IMR-90 (cell line): ENCODE results near the gene SYNPR. TPM values are rescaled to one million over a fixed set of nuclear protein-coding genes. Genes with fewer than 3 reads are reported as not detected.

Source experiments
- ATAC-seq: fragments of 200-7000 bp; cut with Tn5 transposase; 2 replicates; pipeline ENCODE4 v1.9.1; 2020; ENCODE audit warnings: low read depth, mild to moderate bottlenecking, moderate library complexity
- BruUV-seq: library from RNA; stranded (reverse); fragments of 400-500 nt; replicated peaks from 2 replicates; lab custom pipeline; 2021; lab: Mats Ljungman, UMichigan
- CTCF ChIA-PET: fragments of 300-600 bp; formaldehyde crosslinking; extraction: SDS; loops from one replicate; lab custom pipeline; 2021; ENCODE audit warnings: antibody characterized with exemption; lab: Yijun Ruan, JAX
- POLR2A ChIA-PET: fragments of 300-600 bp; sonication (Branson Sonifier 250); formaldehyde crosslinking; loops from one replicate; lab custom pipeline; 2022; ENCODE audit warnings: antibody characterized with exemption; ENCODE audit not compliant: unreplicated experiment; lab: Charles Lee
- DNase-seq: peaks from one replicate; pipeline ENCODE4 v3.0.0; 2013
- H2AFZ ChIP-seq: replicated peaks from 2 replicates; pipeline ENCODE3; 2013; ENCODE audit warnings: low read length, mild to moderate bottlenecking; ENCODE audit not compliant: poor library complexity
- H2AK5ac ChIP-seq: 2 replicates; pipeline ENCODE4 v1.6.1; 2013; ENCODE audit warnings: low read depth, low read length, inconsistent platforms
- H2AK9ac ChIP-seq: replicated peaks from 2 replicates; pipeline ENCODE3; 2013; ENCODE audit warnings: mild to moderate bottlenecking, low read depth, low read length, moderate library complexity; ENCODE audit not compliant: poor library complexity
- H2BK120ac ChIP-seq: 2 replicates; pipeline ENCODE4 v1.6.1; 2013; ENCODE audit warnings: low read depth, low read length, inconsistent platforms
- H2BK15ac ChIP-seq: 3 replicates; pipeline ENCODE4 v1.6.1; 2013; ENCODE audit warnings: low read depth, low read length, inconsistent platforms
- H2BK20ac ChIP-seq: 2 replicates; pipeline ENCODE4 v1.6.1; 2013; ENCODE audit warnings: low read depth, mild to moderate bottlenecking, inconsistent platforms, low read length, moderate library complexity
- H2BK5ac ChIP-seq: 2 replicates; pipeline ENCODE4 v1.6.1; 2013; ENCODE audit warnings: mild to moderate bottlenecking, low read depth, low read length, inconsistent platforms; ENCODE audit not compliant: poor library complexity, severe bottlenecking
- H3K14ac ChIP-seq: replicated peaks from 2 replicates; pipeline ENCODE4 v1.6.1; 2013; ENCODE audit warnings: low read depth, low read length, inconsistent platforms
- H3K18ac ChIP-seq: 2 replicates; pipeline ENCODE4 v1.6.1; 2013; ENCODE audit warnings: low read depth, low read length, control low read depth
- H3K23ac ChIP-seq: 2 replicates; pipeline ENCODE4 v1.6.1; 2013; ENCODE audit warnings: low read depth, low read length, inconsistent platforms
- H3K27ac ChIP-seq: 2 replicates; pipeline ENCODE4 v1.5.1; 2013; ENCODE audit warnings: mild to moderate bottlenecking, control low read depth, low read length; ENCODE audit not compliant: insufficient read depth
- H3K27me3 ChIP-seq: 2 replicates; pipeline ENCODE4 v1.6.1; 2013; ENCODE audit warnings: low read length; ENCODE audit not compliant: control insufficient read depth, insufficient read depth
- H3K36me3 ChIP-seq: 2 replicates; pipeline ENCODE4 v1.6.1; 2013; ENCODE audit warnings: low read length, mixed read lengths; ENCODE audit not compliant: control insufficient read depth, insufficient read depth
- H3K4ac ChIP-seq: 2 replicates; pipeline ENCODE4 v1.6.1; 2013; ENCODE audit warnings: low read depth, low read length, inconsistent platforms
- H3K4me1 ChIP-seq: 2 replicates; pipeline ENCODE4 v1.6.1; 2013; ENCODE audit warnings: low read length, mixed read lengths; ENCODE audit not compliant: control insufficient read depth, insufficient read depth
- H3K4me2 ChIP-seq: 2 replicates; pipeline ENCODE4 v1.6.1; 2013; ENCODE audit warnings: low read depth, mild to moderate bottlenecking, control low read depth, low read length, moderate library complexity
- H3K4me3 ChIP-seq: 2 replicates; pipeline ENCODE4 v1.5.1; 2013; ENCODE audit warnings: low read depth, mild to moderate bottlenecking, control low read depth, low read length, moderate library complexity; ENCODE audit not compliant: insufficient read depth
- H3K56ac ChIP-seq: 2 replicates; pipeline ENCODE4 v1.6.1; 2013; ENCODE audit warnings: low read length, inconsistent platforms; ENCODE audit not compliant: insufficient read depth; ENCODE audit errors: extremely low read depth
- H3K79me1 ChIP-seq, 2 experiments: 2 replicates each; pipeline ENCODE4 v1.6.1; 2013; ENCODE audit warnings: low read length in 2 of 2, inconsistent platforms in 1 of 2, low read depth in 1 of 2
- H3K9ac ChIP-seq: 2 replicates; pipeline ENCODE4 v1.6.1; 2013; ENCODE audit warnings: low read depth, low read length, control low read depth
- H3K9me1 ChIP-seq: 2 replicates; pipeline ENCODE4 v1.6.1; 2013; ENCODE audit warnings: low read length, inconsistent platforms; ENCODE audit not compliant: insufficient read depth
- H3K9me3 ChIP-seq: 2 replicates; pipeline ENCODE4 v1.6.1; 2013; ENCODE audit warnings: low read length; ENCODE audit not compliant: control insufficient read depth, insufficient read depth
- H4K20me1 ChIP-seq: 2 replicates; pipeline ENCODE4 v1.6.1; 2013; ENCODE audit warnings: low read length, inconsistent platforms; ENCODE audit not compliant: insufficient read depth
- H4K5ac ChIP-seq: 2 replicates; pipeline ENCODE4 v1.6.1; 2013; ENCODE audit warnings: mild to moderate bottlenecking, low read depth, low read length, control low read depth
- H4K8ac ChIP-seq, 2 experiments: 2 replicates each; pipeline ENCODE4 v1.6.1; 2013; ENCODE audit warnings: low read depth in 2 of 2, low read length in 2 of 2, control low read depth in 1 of 2, inconsistent platforms in 1 of 2
- H4K91ac ChIP-seq: 2 replicates; pipeline ENCODE4 v1.6.1; 2013; ENCODE audit warnings: low read depth, low read length, inconsistent platforms; ENCODE audit not compliant: insufficient read depth
- BHLHE40 ChIP-seq: fragments of 150-350 bp; IDR thresholded peaks from 2 replicates; pipeline ENCODE4 v1.6.1; 2016; ENCODE audit warnings: mild to moderate bottlenecking, low read depth, low read length
- CEBPB ChIP-seq: IDR thresholded peaks from 2 replicates; pipeline ENCODE4 v1.6.1; 2012; ENCODE audit warnings: low read depth, low read length, improper control_type of control experiment
- CTCF ChIP-seq: conservative IDR thresholded peaks from 2 replicates; pipeline ENCODE4 v1.5.1; 2012; ENCODE audit warnings: mild to moderate bottlenecking, low read depth, low read length, improper control_type of control experiment
- ELK1 ChIP-seq: fragments of 150-350 bp; IDR thresholded peaks from 2 replicates; pipeline ENCODE4 v1.6.1; 2016; ENCODE audit warnings: low read depth, mild to moderate bottlenecking, low read length, moderate library complexity, borderline replicate concordance
- MAFK ChIP-seq: IDR thresholded peaks from 2 replicates; pipeline ENCODE4 v1.6.1; 2012; ENCODE audit warnings: low read depth, low read length, improper control_type of control experiment
- MAZ ChIP-seq: IDR thresholded peaks from 2 replicates; pipeline ENCODE4 v1.6.1; 2012; ENCODE audit warnings: low read depth, mild to moderate bottlenecking, low read length, improper control_type of control experiment, moderate library complexity, borderline replicate concordance
- NFE2L2 ChIP-seq: fragments of 150-350 bp; IDR thresholded peaks from 2 replicates; pipeline ENCODE4 v1.6.1; 2016; ENCODE audit warnings: low read depth, mild to moderate bottlenecking, low read length
- POLR2A ChIP-seq: IDR thresholded peaks from 2 replicates; pipeline ENCODE4 v1.6.1; 2012; ENCODE audit warnings: mild to moderate bottlenecking, low read depth, low read length
- SMC3 ChIP-seq: fragments of 150-350 bp; IDR thresholded peaks from 2 replicates; pipeline ENCODE4 v1.6.1; 2016; ENCODE audit warnings: low read depth, mild to moderate bottlenecking, antibody characterized with exemption, low read length, moderate library complexity
- USF2 ChIP-seq: fragments of 150-350 bp; IDR thresholded peaks from 2 replicates; pipeline ENCODE4 v1.6.1; 2017; ENCODE audit warnings: mild to moderate bottlenecking, antibody characterized with exemption, low read length, low read depth
- WGBS, 2 experiments: methylation state at CpG; one replicate each; pipeline versions ENCODE4 v1.1.5 to v1.1.7; 2013; ENCODE audit warnings: missing lambda C conversion rate in 2 of 2; ENCODE audit not compliant: insufficient read length in 1 of 2; ENCODE audit errors: extremely low coverage in 2 of 2; 5-methylcytosine and 5-hydroxymethylcytosine counted together
- dilution Hi-C: fragments of 300-500 bp; cut with HindIII; formaldehyde crosslinking; loops from one replicate; pipeline ENCODE4 v1.14.3; 2018; ENCODE audit warnings: low sequenced_read_pairs; ENCODE audit not compliant: unreplicated experiment
- in situ Hi-C: fragments of 300-500 bp; cut with MboI; formaldehyde crosslinking; loops from 3 replicates; pipeline ENCODE4 v1.14.3; 2019; ENCODE audit warnings: low sequenced_read_pairs, inconsistent platforms, mixed read lengths
- intact Hi-C: fragments of 100-400 bp; cut with micrococcal nuclease; formaldehyde crosslinking; loops from 2 replicates; pipeline ENCODE4 v1.10.0; 2022
- polyA plus RNA-seq, 3 experiments: library from polyadenylated mRNA; depleted of rRNA; stranded (reverse); fragments of >200 nt; gene quantifications; 2 replicates each; pipeline ENCODE4 v1.2.3, GENCODE V29; 2012; ENCODE audit warnings: low replicate concordance in 1 of 3
- total RNA-seq: library from RNA; depleted of rRNA; stranded (reverse); fragments of >200 nt; gene quantifications from 2 replicates; pipeline ENCODE4 v1.2.3, GENCODE V29; 2012

SYNPR gene
- total and polyA plus RNA-seq, 2 of the 4 experiments (the other 2 are of a cell fraction), result not detected

- in situ Hi-C loops, result no loop called here
These were observed 9.5 kb downstream of the SYNPR start for GRCh38 chr3:63287610-63288009.

More at GRCh38 chr3:63287610-63288009, 9.5 kb downstream of the SYNPR start:
- H2BK120ac ChIP-seq, result no peak overlapping the region
- H3K9me3 ChIP-seq, result no peaks in the 10 kb centered on the region
- no peak overlapping the region for H4K5ac ChIP-seq
- no peak for ATAC-seq
- no peaks in the 10 kb centered on the region for H3K9me1 ChIP-seq
- no peak for DNase-seq
- no peaks in the 10 kb centered on the region for H3K27me3 ChIP-seq
- H2BK20ac ChIP-seq, result no peak overlapping the region
- no peak overlapping the region for H2AK9ac ChIP-seq
- no peak overlapping the region for H3K4me2 ChIP-seq
- no peak overlapping the region for H2BK5ac ChIP-seq
- BruUV-seq, result no TSS peak
- H4K8ac ChIP-seq, result no peak overlapping the region
- no CpG with 5 or more reads among the region's 2 CpGs for WGBS, 2 experiments
- H3K4me3 ChIP-seq, result no peak overlapping the region
- H3K56ac ChIP-seq, result no peak overlapping the region
- no peak overlapping the region for H2AFZ ChIP-seq
- no peak overlapping the region for H3K18ac ChIP-seq
- intact Hi-C loops, result no loop called here
- TF ChIP-seq BHLHE40, result no peak
- TF ChIP-seq MAZ, result no peak
- TF ChIP-seq USF2, result no peak
- TF ChIP-seq NFE2L2, result no peak
- no peak for TF ChIP-seq CTCF
- no peak for TF ChIP-seq SMC3
- no peak for TF ChIP-seq MAFK
- no peak for TF ChIP-seq ELK1
- no peak for TF ChIP-seq POLR2A
- TF ChIP-seq CEBPB, result no peak
- no peaks in the 10 kb centered on the region for H4K20me1 ChIP-seq
- no peak overlapping the region for H3K23ac ChIP-seq
- no peaks in the 10 kb centered on the region for H3K36me3 ChIP-seq
- H4K91ac ChIP-seq, result no peak overlapping the region
- dilution Hi-C loops, result no loop called here
- no peak overlapping the region for H2AK5ac ChIP-seq
- POLR2A ChIA-PET, result no interaction called here
- H3K9ac ChIP-seq, result no peak overlapping the region
- H3K4ac ChIP-seq, result no peak overlapping the region
- CTCF ChIA-PET, result no interaction called here
- H3K4me1 ChIP-seq, result no peaks in the 10 kb centered on the region
- H3K79me1 ChIP-seq, result no peaks in the 10 kb centered on the region
- H2BK15ac ChIP-seq, result no peak overlapping the region
- H3K14ac ChIP-seq, result no peak overlapping the region
- H3K27ac ChIP-seq, result no peak overlapping the region
